K562 (cell line): ENCODE data around the gene CHRM4. TPM values are rescaled to one million over a fixed set of nuclear protein-coding genes. Genes with fewer than 3 reads are reported as not detected.

Experiments used
- ATF7 ChIP-seq: fragments of 450-650 bp; IDR thresholded peaks from 2 replicates; pipeline ENCODE4 v1.7.1; 2014; ENCODE audit warnings: mild to moderate bottlenecking, moderate library complexity
- BCOR ChIP-seq: fragments of 450-650 bp; IDR thresholded peaks from 2 replicates; pipeline ENCODE4 v1.6.1; 2016
- CBX3 ChIP-seq, 2 experiments: IDR thresholded peaks; 1 replicate in 1 of 2; 2 replicates in 1 of 2; pipeline ENCODE4 v1.6.1; 2012; ENCODE audit warnings: inconsistent platforms in 2 of 2, low read length in 2 of 2, borderline replicate concordance in 1 of 2, control low read depth in 1 of 2
- DACH1 ChIP-seq: fragments of 450-650 bp; IDR thresholded peaks from 2 replicates; pipeline ENCODE4 v1.6.1; 2018; ENCODE audit not compliant: partially characterized antibody
- EZH2 ChIP-seq: IDR thresholded peaks from 2 replicates; pipeline ENCODE4 v1.6.1; 2012; ENCODE audit warnings: low read depth, mild to moderate bottlenecking, inconsistent platforms, low read length, borderline replicate concordance
- MECOM ChIP-seq: fragments of 250-450 bp; sonication (Bioruptor Pico); IDR thresholded peaks from 2 replicates; pipeline ENCODE4 v1.8.0; 2022; ENCODE audit warnings: inconsistent platforms
- MED1 ChIP-seq: sonication (generic); formaldehyde crosslinking; IDR thresholded peaks from 2 replicates; pipeline ENCODE4 v1.8.1; 2023; ENCODE audit warnings: missing genetic modification reagents, borderline replicate concordance
- MYC ChIP-seq, 2 experiments: fragments of 250-450 bp in 1 of 2; sonication (Bioruptor Pico) in 1 of 2; IDR thresholded peaks; 2 replicates each; pipeline versions ENCODE4 v1.5.1 to v1.6.1; 2012 to 2021; ENCODE audit warnings: low read depth in 2 of 2, borderline replicate concordance in 1 of 2, improper control_type of control experiment in 1 of 2, low read length in 1 of 2, mild to moderate bottlenecking in 1 of 2, moderate library complexity in 1 of 2
- SMAD3 ChIP-seq: fragments of 450-650 bp; formaldehyde crosslinking; conservative IDR thresholded peaks from 2 replicates; pipeline ENCODE4 v1.4.0; 2020; ENCODE audit warnings: mild to moderate bottlenecking
- SP1 ChIP-seq: sonication (generic); formaldehyde crosslinking; IDR thresholded peaks from 2 replicates; pipeline ENCODE4 v1.8.1; 2022; ENCODE audit warnings: mild to moderate bottlenecking, missing genetic modification reagents
- ZEB2 ChIP-seq: fragments of 450-650 bp; IDR thresholded peaks from 2 replicates; pipeline ENCODE4 v1.6.1; 2016
- polyA plus RNA-seq, 8 experiments: library from polyadenylated mRNA; depleted of rRNA in 4 of 8; stranded (reverse) in 5 of 8; unstranded in 3 of 8; fragments of >200 nt; fragmentation: Nextera tagmentation in 2 of 8; fragmentation: Illumina TruSeq in 1 of 8; extraction: Ambion mirVana in 2 of 8; extraction: Trizol in 1 of 8; gene quantifications; 2 replicates each; pipeline versions ENCODE4 v1.2.1 to v1.2.3, GENCODE V29; 2011 to 2014; ENCODE audit warnings: inconsistent platforms in 1 of 8, missing spikeins in 1 of 8
- total RNA-seq, 7 experiments: library from RNA; depleted of rRNA in 6 of 7; stranded (reverse); fragments of >200 nt in 6 of 7; fragmentation: Illumina TruSeq in 2 of 7; extraction: Trizol in 2 of 7; gene quantifications; 2 replicates each; pipeline versions ENCODE4 v1.2.1 to v1.2.3, GENCODE V29; 2011 to 2021; ENCODE audit warnings: low replicate concordance in 1 of 7
- TF ChIP-seq, protein P1 (sequence below): fragments of 150-350 bp; conservative IDR thresholded peaks from 2 replicates; pipeline ENCODE4 v1.6.1; 2014; ENCODE audit warnings: low read length
- TF ChIP-seq, protein P2 (sequence below), 2 experiments: IDR thresholded peaks; 2 replicates each; pipeline ENCODE4 v1.6.1; 2012; ENCODE audit warnings: improper control_type of control experiment in 2 of 2, low read depth in 2 of 2, low read length in 2 of 2, borderline replicate concordance in 1 of 2
- TF ChIP-seq, protein P3 (sequence below), 2 experiments: fragments of 200-800 bp in 1 of 2; sonication (Bioruptor generic) in 1 of 2; sonication (generic) in 1 of 2; formaldehyde crosslinking in 1 of 2; IDR thresholded peaks in 1 of 2; conservative IDR thresholded peaks in 1 of 2; 2 replicates each; pipeline versions ENCODE4 v1.5.0 to v1.6.1; 2016 to 2020; ENCODE audit warnings: missing compliant biosample characterization in 1 of 2, missing genetic modification characterization in 1 of 2, missing genetic modification reagents in 1 of 2
- TF ChIP-seq, protein P4 (sequence below), 2 experiments: fragments of 450-650 bp in 1 of 2; IDR thresholded peaks; 2 replicates each; pipeline ENCODE4 v1.6.1; 2011 to 2017; ENCODE audit warnings: low read depth in 2 of 2, antibody characterized with exemption in 1 of 2, borderline replicate concordance in 1 of 2, low read length in 1 of 2, mild to moderate bottlenecking in 1 of 2, mixed read lengths in 1 of 2; ENCODE audit not compliant: control insufficient read depth in 1 of 2
- TF ChIP-seq, protein P5 (sequence below): fragments of 250-450 bp; sonication (Bioruptor Pico); IDR thresholded peaks from 2 replicates; pipeline ENCODE4 v1.8.0; 2022; ENCODE audit warnings: inconsistent platforms

CHRM4 gene
- total and polyA plus RNA-seq, 9 of the 15 experiments (the other 6 are each of a cell fraction or from before 2014, with no cell fraction given): 0.22 to 1.3 (median 0.40) TPM; not detected in 2

DNA sequence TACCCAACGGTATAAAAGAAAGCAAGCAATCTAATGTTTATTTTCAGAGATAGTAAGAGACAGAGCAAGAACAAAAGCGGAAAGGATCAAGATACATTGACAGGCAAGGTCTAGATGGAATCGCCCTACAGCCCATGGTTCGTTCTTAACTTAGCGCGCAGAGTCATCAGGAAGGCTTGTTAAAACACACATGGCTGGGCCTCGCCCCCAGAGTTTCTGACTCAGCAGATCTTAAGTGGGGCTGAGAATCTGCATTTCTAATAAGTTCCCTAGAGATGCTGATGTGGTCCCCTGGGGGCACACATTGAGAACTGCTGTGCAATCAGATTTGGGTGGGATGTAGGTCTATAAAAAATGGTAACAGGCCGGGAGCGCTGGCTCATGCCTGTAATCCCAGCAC lies 35.8 kb upstream of the CHRM4 start (continued):
- TF ChIP-seq, protein P1, sequence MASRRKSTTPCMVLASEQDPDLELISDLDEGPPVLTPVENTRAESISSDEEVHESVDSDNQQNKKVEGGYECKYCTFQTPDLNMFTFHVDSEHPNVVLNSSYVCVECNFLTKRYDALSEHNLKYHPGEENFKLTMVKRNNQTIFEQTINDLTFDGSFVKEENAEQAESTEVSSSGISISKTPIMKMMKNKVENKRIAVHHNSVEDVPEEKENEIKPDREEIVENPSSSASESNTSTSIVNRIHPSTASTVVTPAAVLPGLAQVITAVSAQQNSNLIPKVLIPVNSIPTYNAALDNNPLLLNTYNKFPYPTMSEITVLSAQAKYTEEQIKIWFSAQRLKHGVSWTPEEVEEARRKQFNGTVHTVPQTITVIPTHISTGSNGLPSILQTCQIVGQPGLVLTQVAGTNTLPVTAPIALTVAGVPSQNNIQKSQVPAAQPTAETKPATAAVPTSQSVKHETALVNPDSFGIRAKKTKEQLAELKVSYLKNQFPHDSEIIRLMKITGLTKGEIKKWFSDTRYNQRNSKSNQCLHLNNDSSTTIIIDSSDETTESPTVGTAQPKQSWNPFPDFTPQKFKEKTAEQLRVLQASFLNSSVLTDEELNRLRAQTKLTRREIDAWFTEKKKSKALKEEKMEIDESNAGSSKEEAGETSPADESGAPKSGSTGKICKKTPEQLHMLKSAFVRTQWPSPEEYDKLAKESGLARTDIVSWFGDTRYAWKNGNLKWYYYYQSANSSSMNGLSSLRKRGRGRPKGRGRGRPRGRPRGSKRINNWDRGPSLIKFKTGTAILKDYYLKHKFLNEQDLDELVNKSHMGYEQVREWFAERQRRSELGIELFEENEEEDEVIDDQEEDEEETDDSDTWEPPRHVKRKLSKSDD: no peak
- no peak for TF ChIP-seq ZEB2
- TF ChIP-seq, protein P2, sequence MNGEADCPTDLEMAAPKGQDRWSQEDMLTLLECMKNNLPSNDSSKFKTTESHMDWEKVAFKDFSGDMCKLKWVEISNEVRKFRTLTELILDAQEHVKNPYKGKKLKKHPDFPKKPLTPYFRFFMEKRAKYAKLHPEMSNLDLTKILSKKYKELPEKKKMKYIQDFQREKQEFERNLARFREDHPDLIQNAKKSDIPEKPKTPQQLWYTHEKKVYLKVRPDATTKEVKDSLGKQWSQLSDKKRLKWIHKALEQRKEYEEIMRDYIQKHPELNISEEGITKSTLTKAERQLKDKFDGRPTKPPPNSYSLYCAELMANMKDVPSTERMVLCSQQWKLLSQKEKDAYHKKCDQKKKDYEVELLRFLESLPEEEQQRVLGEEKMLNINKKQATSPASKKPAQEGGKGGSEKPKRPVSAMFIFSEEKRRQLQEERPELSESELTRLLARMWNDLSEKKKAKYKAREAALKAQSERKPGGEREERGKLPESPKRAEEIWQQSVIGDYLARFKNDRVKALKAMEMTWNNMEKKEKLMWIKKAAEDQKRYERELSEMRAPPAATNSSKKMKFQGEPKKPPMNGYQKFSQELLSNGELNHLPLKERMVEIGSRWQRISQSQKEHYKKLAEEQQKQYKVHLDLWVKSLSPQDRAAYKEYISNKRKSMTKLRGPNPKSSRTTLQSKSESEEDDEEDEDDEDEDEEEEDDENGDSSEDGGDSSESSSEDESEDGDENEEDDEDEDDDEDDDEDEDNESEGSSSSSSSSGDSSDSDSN (IDR thresholded peaks at IDR 0.05; ENCODE audit: borderline replicate concordance in 1 of 2, low read depth in 2 of 2, low read length in 2 of 2): no peak
- no peak for TF ChIP-seq EZH2
- TF ChIP-seq, protein P3, sequence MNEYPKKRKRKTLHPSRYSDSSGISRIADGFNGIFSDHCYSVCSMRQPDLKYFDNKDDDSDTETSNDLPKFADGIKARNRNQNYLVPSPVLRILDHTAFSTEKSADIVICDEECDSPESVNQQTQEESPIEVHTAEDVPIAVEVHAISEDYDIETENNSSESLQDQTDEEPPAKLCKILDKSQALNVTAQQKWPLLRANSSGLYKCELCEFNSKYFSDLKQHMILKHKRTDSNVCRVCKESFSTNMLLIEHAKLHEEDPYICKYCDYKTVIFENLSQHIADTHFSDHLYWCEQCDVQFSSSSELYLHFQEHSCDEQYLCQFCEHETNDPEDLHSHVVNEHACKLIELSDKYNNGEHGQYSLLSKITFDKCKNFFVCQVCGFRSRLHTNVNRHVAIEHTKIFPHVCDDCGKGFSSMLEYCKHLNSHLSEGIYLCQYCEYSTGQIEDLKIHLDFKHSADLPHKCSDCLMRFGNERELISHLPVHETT (CRISPR knock-in tag; conservative IDR thresholded peaks at IDR 0.05 in 1 of 2, IDR thresholded peaks at IDR 0.05 in 1 of 2): no peak
- TF ChIP-seq SMAD3 (CRISPR knock-in tag): no peak
- TF ChIP-seq MECOM (CRISPR knock-in tag): no peak
- TF ChIP-seq CBX3 (IDR thresholded peaks at IDR 0.05; ENCODE audit: borderline replicate concordance in 1 of 2, low read length in 2 of 2): no peak; a peak in 1 of 3 replicates
- no peak for TF ChIP-seq ATF7
- peak; percentile 70 for TF ChIP-seq MYC (IDR thresholded peaks at IDR 0.05; ENCODE audit: low read depth, low read length)
- TF ChIP-seq MYC (CRISPR knock-in tag; IDR thresholded peaks at IDR 0.05; ENCODE audit: borderline replicate concordance, low read depth): no peak
- TF ChIP-seq DACH1: no peak
- no peak for TF ChIP-seq SP1 (CRISPR knock-in tag)
- TF ChIP-seq MED1: no peak
- TF ChIP-seq, protein P4, sequence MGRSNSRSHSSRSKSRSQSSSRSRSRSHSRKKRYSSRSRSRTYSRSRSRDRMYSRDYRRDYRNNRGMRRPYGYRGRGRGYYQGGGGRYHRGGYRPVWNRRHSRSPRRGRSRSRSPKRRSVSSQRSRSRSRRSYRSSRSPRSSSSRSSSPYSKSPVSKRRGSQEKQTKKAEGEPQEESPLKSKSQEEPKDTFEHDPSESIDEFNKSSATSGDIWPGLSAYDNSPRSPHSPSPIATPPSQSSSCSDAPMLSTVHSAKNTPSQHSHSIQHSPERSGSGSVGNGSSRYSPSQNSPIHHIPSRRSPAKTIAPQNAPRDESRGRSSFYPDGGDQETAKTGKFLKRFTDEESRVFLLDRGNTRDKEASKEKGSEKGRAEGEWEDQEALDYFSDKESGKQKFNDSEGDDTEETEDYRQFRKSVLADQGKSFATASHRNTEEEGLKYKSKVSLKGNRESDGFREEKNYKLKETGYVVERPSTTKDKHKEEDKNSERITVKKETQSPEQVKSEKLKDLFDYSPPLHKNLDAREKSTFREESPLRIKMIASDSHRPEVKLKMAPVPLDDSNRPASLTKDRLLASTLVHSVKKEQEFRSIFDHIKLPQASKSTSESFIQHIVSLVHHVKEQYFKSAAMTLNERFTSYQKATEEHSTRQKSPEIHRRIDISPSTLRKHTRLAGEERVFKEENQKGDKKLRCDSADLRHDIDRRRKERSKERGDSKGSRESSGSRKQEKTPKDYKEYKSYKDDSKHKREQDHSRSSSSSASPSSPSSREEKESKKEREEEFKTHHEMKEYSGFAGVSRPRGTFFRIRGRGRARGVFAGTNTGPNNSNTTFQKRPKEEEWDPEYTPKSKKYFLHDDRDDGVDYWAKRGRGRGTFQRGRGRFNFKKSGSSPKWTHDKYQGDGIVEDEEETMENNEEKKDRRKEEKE (IDR thresholded peaks at IDR 0.05; ENCODE audit: borderline replicate concordance in 1 of 2, control insufficient read depth in 1 of 2, low read depth in 2 of 2, low read length in 1 of 2): no peak
- TF ChIP-seq, protein P5, sequence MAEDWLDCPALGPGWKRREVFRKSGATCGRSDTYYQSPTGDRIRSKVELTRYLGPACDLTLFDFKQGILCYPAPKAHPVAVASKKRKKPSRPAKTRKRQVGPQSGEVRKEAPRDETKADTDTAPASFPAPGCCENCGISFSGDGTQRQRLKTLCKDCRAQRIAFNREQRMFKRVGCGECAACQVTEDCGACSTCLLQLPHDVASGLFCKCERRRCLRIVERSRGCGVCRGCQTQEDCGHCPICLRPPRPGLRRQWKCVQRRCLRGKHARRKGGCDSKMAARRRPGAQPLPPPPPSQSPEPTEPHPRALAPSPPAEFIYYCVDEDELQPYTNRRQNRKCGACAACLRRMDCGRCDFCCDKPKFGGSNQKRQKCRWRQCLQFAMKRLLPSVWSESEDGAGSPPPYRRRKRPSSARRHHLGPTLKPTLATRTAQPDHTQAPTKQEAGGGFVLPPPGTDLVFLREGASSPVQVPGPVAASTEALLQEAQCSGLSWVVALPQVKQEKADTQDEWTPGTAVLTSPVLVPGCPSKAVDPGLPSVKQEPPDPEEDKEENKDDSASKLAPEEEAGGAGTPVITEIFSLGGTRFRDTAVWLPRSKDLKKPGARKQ (CRISPR knock-in tag): no peak
- TF ChIP-seq BCOR: no peak
